Esophagus (tissue), 2 donors: ENCODE measurements around the gene RAI14. TPM values are rescaled to one million over a fixed set of nuclear protein-coding genes. Genes with fewer than 3 reads are reported as not detected.

ENCODE experiments used
- H3K27ac ChIP-seq, 2 donors: one replicate each; pipeline ENCODE4 v1.5.1; 2013; ENCODE audit warnings: low read depth in 2 of 2, mild to moderate bottlenecking in 2 of 2, inconsistent platforms in 1 of 2, low read length in 1 of 2, moderate library complexity in 1 of 2
- H3K27me3 ChIP-seq, 2 donors: one replicate each; pipeline ENCODE4 v1.6.1; 2013; ENCODE audit warnings: low read length in 2 of 2, control low read depth in 1 of 2, mild to moderate bottlenecking in 1 of 2; ENCODE audit not compliant: insufficient read depth in 2 of 2, control insufficient read depth in 1 of 2
- H3K36me3 ChIP-seq, 2 donors: one replicate each; pipeline ENCODE4 v1.6.1; 2013; ENCODE audit warnings: low read length in 1 of 2; ENCODE audit not compliant: control insufficient read depth in 2 of 2, insufficient read depth in 2 of 2
- H3K4me1 ChIP-seq, 2 donors: one replicate each; pipeline ENCODE4 v1.6.1; 2013; ENCODE audit warnings: low read length in 1 of 2; ENCODE audit not compliant: control insufficient read depth in 2 of 2, insufficient read depth in 2 of 2
- H3K4me3 ChIP-seq, 2 donors: one replicate each; pipeline ENCODE4 v1.5.1; 2013; ENCODE audit warnings: low read length in 2 of 2, mild to moderate bottlenecking in 2 of 2, low read depth in 1 of 2, moderate library complexity in 1 of 2
- H3K9me3 ChIP-seq, 2 donors: one replicate each; pipeline ENCODE4 v1.6.1; 2013; ENCODE audit warnings: mild to moderate bottlenecking in 2 of 2, low read depth in 1 of 2, low read length in 1 of 2, moderate library complexity in 1 of 2; ENCODE audit not compliant: control insufficient read depth in 2 of 2, insufficient read depth in 1 of 2
- WGBS, 2 donors: extraction: QIAGEN DNeasy Blood & Tissue Kit; methylation state at CpG; one replicate each; pipeline ENCODE4 v1.1.7; 2013; 5-methylcytosine and 5-hydroxymethylcytosine counted together
- polyA plus RNA-seq, 2 donors: library from polyadenylated mRNA; stranded (reverse); fragments of 200-250 nt; gene quantifications; one replicate each; pipeline ENCODE4 v1.2.3, GENCODE V29; 2013
- donor health status: healthy with polysubstance abuse.
- donor health status: Bipolar disorder and iron deficiency.

RAI14 gene
- polyA plus RNA-seq, 2 donors = 2.1 to 3.4 TPM

GRCh38 chr5:34639852-34640626 lies 16.1 kb upstream of the RAI14 start:
- Histone ChIP-seq H3K4me3 (no peak overlapping the region), H3K4me1 (no peaks in the 10 kb centered on the region), H3K27me3 (no peaks in the 10 kb centered on the region), H3K9me3 (no peaks in the 10 kb centered on the region), H3K27ac (no peak overlapping the region), H3K36me3 (no peaks in the 10 kb centered on the region)
- WGBS, 2 donors = 83 to 88% methylated on average over 3 of the region's 3 CpGs

GRCh38 chr5:34648039-34648839 lies 7.9 kb upstream of the RAI14 start:
- no peak overlapping the region for H3K27ac ChIP-seq
- no peak overlapping the region for H3K4me3 ChIP-seq
- WGBS, 2 donors = 68 to 72% methylated on average over 5 of the region's 5 CpGs

DNA sequence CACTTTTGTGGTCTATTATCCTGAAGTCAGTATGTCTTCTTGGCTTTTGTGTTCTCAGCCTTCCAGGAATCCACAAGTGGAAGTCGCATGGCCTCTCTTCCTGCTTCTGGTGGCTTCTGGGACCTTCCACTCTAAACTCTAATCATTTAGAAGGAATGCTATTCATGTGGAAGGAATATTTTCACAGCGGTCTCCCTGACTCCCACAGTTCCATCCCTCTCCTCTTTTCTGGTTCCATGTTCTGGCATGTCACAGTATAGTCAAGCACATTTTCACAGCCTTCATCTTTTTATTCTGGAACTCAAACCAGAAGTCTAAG lies 7.3 kb upstream of the RAI14 start:
- Histone ChIP-seq H3K27ac (no peak overlapping the region), H3K27me3 (no peaks in the 10 kb centered on the region), H3K9me3 (peaks cover 0 to 2% of the 10 kb centered on the region in 2 donors), H3K36me3 (no peaks in the 10 kb centered on the region), H3K4me3 (no peak overlapping the region), H3K4me1 (no peaks in the 10 kb centered on the region)
- WGBS, 2 donors = 85 to 86% methylated on average over 2 of the region's 2 CpGs

More at GRCh38 chr5:34648039-34648839, 7.9 kb upstream of the RAI14 start:
- no peaks in the 10 kb centered on the region for H3K4me1 ChIP-seq
- peaks cover 0 to 2% of the 10 kb centered on the region in 2 donors for H3K9me3 ChIP-seq
- no peaks in the 10 kb centered on the region for H3K36me3 ChIP-seq
- H3K27me3 ChIP-seq = no peaks in the 10 kb centered on the region

DNA sequence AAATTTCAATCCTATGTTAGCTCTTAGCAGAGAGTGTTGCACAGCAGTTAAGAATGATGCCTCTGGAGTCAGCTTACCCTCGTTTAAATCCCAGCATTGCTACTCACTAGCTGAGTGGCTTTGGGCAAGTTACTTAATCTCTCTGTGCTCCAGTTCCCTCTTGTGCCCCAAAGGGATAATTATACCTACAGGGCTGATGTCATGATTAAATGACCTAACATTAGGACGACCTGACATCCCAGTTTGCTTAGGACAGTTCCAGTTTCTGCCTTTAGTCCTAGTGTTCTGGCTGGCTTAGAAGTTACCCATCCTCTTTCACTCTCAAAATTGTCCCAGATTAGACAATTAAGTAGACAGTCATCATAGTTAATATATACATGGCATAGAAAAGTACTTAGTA lies 4.3 kb upstream of the RAI14 start:
- Histone ChIP-seq H3K4me3 (no peak overlapping the region), H3K36me3 (no peaks in the 10 kb centered on the region), H3K9me3 (no peaks in the 10 kb centered on the region), H3K27me3 (no peaks in the 10 kb centered on the region), H3K27ac (no peak overlapping the region), H3K4me1 (no peaks in the 10 kb centered on the region)
- WGBS, 2 donors = 40 to 63% methylated on average over 2 of the region's 2 CpGs

GRCh38 chr5:34652466-34652865 lies 3.7 kb upstream of the RAI14 start:
- Histone ChIP-seq H3K9me3 (no peaks in the 10 kb centered on the region), H3K36me3 (no peaks in the 10 kb centered on the region), H3K4me1 (no peaks in the 10 kb centered on the region), H3K4me3 (no peak overlapping the region), H3K27me3 (no peaks in the 10 kb centered on the region), H3K27ac (no peak overlapping the region)
- WGBS, 2 donors = 71 to 74% methylated on average over 5 of the region's 5 CpGs

DNA sequence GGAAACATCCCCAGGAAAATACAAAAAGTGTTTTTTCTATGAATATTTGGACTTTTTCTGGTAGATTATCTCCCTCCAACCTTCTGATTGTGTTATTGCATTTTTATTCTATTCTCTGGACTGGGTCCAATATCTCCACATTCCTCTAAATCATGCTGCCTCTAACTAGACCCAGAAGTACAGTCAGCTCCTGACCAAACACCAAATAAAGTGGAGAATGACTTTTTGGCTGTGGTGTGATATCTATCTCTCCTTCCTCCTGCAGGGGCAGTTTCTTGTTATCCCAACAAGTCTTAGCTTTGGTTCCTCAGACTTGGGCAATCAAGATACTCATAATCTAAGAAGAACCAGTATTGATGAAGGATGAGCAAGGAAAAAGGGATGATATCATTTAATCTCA lies 3.2 kb upstream of the RAI14 start:
- Histone ChIP-seq H3K27me3 (no peaks in the 10 kb centered on the region), H3K9me3 (no peaks in the 10 kb centered on the region), H3K27ac (no peak overlapping the region), H3K36me3 (no peaks in the 10 kb centered on the region), H3K4me3 (no peak overlapping the region), H3K4me1 (no peaks in the 10 kb centered on the region)

GRCh38 chr5:34653708-34654107 lies 2.4 kb upstream of the RAI14 start:
- no peaks in the 10 kb centered on the region for H3K9me3 ChIP-seq
- H3K27me3 ChIP-seq = no peaks in the 10 kb centered on the region
- no peaks in the 10 kb centered on the region for H3K4me1 ChIP-seq
- no peak overlapping the region for H3K4me3 ChIP-seq
- no peaks in the 10 kb centered on the region for H3K36me3 ChIP-seq
- H3K27ac ChIP-seq = no peak overlapping the region

GRCh38 chr5:34655354-34655991 lies 655 bp upstream of the RAI14 start:
- H3K9me3 ChIP-seq = no peaks in the 10 kb centered on the region
- peaks cover 0 to 2% of the 10 kb centered on the region in 2 donors for H3K4me1 ChIP-seq
- no peaks in the 10 kb centered on the region for H3K27me3 ChIP-seq
- peak overlapping the region; percentile 79 to 84 for H3K27ac ChIP-seq
- no peaks in the 10 kb centered on the region for H3K36me3 ChIP-seq
- 1% methylated on average over 16 of the region's 16 CpGs for WGBS, 2 donors
- peak overlapping the region; percentile 54 to 83 for H3K4me3 ChIP-seq

DNA sequence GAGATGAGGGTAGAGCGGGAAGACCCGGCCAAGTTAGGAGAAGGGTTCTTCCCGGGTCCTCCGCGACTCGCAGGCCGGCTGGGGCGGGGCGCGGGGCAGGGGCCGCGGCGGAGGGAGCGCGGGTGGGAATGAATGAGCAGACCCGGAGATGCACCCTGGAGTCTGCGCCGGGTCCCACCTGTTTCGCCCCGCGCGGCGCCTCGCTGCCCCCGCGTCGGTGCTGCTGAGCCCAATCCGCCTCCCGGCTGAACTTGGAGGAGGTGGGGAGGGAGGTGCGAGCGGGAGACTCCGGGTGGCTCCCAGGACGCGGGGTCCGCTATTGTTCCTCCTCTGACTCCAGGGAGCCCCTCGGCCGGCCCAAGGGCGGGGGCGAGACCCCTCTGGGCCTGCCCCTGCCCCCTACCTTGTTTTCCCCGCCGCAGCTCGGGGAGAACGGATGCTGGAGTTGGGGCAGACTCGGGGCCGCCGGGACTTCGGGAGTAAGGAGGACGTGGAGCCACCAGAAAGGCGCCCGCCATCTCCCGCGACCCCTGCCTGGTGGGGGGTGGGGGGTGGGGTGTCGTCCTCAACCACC lies 659 bp downstream of the RAI14 start:
- Histone ChIP-seq H3K9me3 (no peaks in the 10 kb centered on the region), H3K27me3 (no peaks in the 10 kb centered on the region), H3K4me1 (peaks cover 0 to 2% of the 10 kb centered on the region in 2 donors), H3K4me3 (peak overlapping the region; percentile 54 to 83), H3K27ac (peak overlapping the region; percentile 79 to 84), H3K36me3 (no peaks in the 10 kb centered on the region)
- 0 to 1% methylated on average over 29 to 53 of the region's 53 CpGs for WGBS, 2 donors
